Measurements from ENCODE around the gene SLC18A3.

The SLC18A3 gene

DNA sequence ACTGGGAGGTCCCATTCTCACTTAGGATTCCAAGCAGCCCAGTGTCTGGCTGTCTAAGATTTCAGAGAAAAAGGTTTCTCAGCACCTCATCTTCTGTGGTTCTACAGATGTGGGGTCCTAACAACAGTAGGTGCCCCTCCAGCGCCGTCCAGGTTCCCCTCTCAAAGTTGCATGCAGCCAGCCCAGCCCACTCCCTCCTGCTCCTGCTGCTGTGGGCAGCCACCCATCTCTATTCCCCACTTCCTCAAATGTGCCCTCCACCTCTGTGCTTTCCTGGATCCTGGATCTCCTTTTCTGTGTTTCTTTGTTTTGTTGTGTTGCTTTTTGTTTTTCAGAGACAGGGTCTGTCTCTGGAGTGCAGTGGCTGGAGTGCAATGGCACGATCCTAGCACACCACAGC is 13.3 kb upstream of the SLC18A3 start:
- Histone ChIP-seq H3K56ac (ENCODE audit: low read length) (no peak overlapping the region), H2AK5ac (ENCODE audit: low read length) (no peak overlapping the region), H2BK120ac (ENCODE audit: low read depth, low read length) (no peak overlapping the region), H4K5ac (ENCODE audit: low read length) (no peak overlapping the region), H3K79me1 (ENCODE audit: low read length) (no peaks in the 10 kb centered on the region), H3K9ac (ENCODE audit: low read length) (no peak overlapping the region), H3K79me2 (ENCODE audit: control insufficient read depth, insufficient read depth, low read length) (no peaks in the 10 kb centered on the region), H4K8ac (ENCODE audit: low read depth, low read length) (no peak overlapping the region), H3K36me3 (ENCODE audit: control insufficient read depth, insufficient read depth, low read length) (no peaks in the 10 kb centered on the region), H3K4ac (ENCODE audit: low read depth, low read length) (no peak overlapping the region), H3K27me3 (ENCODE audit: insufficient read depth, low read length, poor library complexity) (no peaks in the 10 kb centered on the region), H2BK15ac (replicated peaks; ENCODE audit: low read depth) (no peak overlapping the region), H3K18ac (ENCODE audit: low read length) (no peak overlapping the region), H3K4me1 (ENCODE audit: control insufficient read depth, low read depth, low read length) (no peaks in the 10 kb centered on the region), H2BK5ac (ENCODE audit: low read length) (no peak overlapping the region), H3K23ac (ENCODE audit: low read length) (no peak overlapping the region), H3K27ac (ENCODE audit: low read depth, low read length) (no peak overlapping the region), H3K4me2 (ENCODE audit: low read length) (no peak overlapping the region), H3K4me3 (ENCODE audit: low read length) (no peak overlapping the region)
- DNase-seq = no peak
- no CpG with 5 or more reads among the region's 3 CpGs for WGBS (ENCODE audit: extremely low coverage, insufficient coverage, low lambda C conversion rate)

DNA sequence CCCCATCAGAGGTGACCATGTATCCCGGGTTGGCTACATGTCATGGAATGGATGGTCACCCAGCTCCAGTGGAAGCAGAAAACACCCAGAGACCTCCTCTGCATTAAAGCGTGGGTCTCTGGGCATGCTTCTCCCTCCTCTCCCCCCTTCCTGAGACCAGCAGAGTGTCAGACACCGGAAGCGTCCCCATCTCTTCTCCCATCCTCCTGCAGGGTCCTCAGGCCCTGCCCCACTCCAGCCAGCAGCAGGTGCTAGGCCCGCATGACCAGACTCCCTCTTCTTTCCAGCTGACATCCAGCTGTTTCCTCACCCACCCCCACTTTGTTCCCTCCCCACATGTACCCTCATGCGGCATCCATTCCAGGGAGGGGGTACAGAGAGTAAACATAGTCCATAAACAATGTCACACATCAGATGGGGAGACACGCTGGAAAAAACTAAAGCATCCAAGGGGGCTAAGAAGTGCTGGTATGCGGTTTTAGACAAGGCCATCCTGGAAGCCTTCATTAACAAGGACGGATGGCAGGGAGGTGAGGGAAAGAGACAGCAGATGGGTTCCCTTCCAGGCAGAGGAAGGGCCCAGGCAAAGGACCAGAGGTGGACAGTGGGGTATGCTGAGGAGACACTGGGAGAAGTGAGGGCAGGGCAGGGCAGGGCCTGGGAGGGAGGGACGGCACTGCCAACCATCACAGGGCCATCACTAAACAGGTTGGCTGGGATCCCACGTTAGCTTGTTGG is 12.5 kb upstream of the SLC18A3 start:
- Histone ChIP-seq H4K5ac (ENCODE audit: low read length) (no peak overlapping the region), H3K4me3 (ENCODE audit: low read length) (no peak overlapping the region), H3K56ac (ENCODE audit: low read length) (no peak overlapping the region), H2BK5ac (ENCODE audit: low read length) (no peak overlapping the region), H2AK5ac (ENCODE audit: low read length) (no peak overlapping the region), H3K4me1 (ENCODE audit: control insufficient read depth, low read depth, low read length) (no peaks in the 10 kb centered on the region), H3K36me3 (ENCODE audit: control insufficient read depth, insufficient read depth, low read length) (no peaks in the 10 kb centered on the region), H3K4me2 (ENCODE audit: low read length) (no peak overlapping the region), H4K8ac (ENCODE audit: low read depth, low read length) (no peak overlapping the region), H2BK120ac (ENCODE audit: low read depth, low read length) (no peak overlapping the region), H3K9ac (ENCODE audit: low read length) (no peak overlapping the region), H3K27ac (ENCODE audit: low read depth, low read length) (no peak overlapping the region), H3K79me1 (ENCODE audit: low read length) (no peaks in the 10 kb centered on the region), H3K18ac (ENCODE audit: low read length) (no peak overlapping the region), H3K23ac (ENCODE audit: low read length) (no peak overlapping the region), H3K27me3 (ENCODE audit: insufficient read depth, low read length, poor library complexity) (no peaks in the 10 kb centered on the region), H2BK15ac (replicated peaks; ENCODE audit: low read depth) (no peak overlapping the region), H3K4ac (ENCODE audit: low read depth, low read length) (no peak overlapping the region), H3K79me2 (ENCODE audit: control insufficient read depth, insufficient read depth, low read length) (no peaks in the 10 kb centered on the region)
- DNase-seq = no peak
- no CpG with 5 or more reads among the region's 11 CpGs for WGBS (ENCODE audit: extremely low coverage, insufficient coverage, low lambda C conversion rate)

DNA sequence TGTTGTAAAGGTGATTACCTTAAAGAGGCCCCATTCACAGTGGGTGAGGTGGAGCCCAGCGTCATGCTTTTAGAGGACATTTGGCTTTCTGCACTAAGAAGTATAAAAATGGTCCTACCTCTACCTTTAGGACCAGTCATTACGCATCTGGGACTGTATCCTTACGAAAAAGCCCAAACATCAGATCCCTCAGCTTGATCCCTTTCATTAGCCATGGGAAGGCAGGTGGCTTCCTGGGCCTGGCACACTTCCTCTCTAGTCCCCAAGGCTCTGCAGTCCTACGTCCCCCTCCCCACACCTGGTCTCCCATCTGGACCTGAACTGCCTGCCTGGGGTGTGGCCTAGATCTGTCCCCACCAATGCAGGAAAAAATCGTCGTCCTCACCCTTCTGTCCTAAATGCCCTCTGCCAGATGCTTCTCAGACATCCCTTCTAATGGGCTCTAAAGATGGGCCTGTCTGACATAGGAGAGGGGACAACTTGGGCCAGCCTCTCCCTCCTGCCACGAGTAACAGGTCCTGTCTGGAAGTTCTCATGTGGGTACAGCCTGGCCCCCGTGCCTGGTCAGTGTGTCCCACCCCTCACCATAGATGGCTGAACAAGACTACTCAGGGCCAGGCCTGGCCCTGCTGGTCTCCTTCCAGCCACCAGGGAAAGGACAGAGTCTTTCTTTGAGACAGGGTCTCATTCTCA is 11.8 kb upstream of the SLC18A3 start:
- Histone ChIP-seq H3K9ac (ENCODE audit: low read length) (no peak overlapping the region), H2BK15ac (replicated peaks; ENCODE audit: low read depth) (no peak overlapping the region), H3K56ac (ENCODE audit: low read length) (no peak overlapping the region), H2BK120ac (ENCODE audit: low read depth, low read length) (no peak overlapping the region), H3K79me1 (ENCODE audit: low read length) (no peaks in the 10 kb centered on the region), H4K5ac (ENCODE audit: low read length) (no peak overlapping the region), H3K27me3 (ENCODE audit: insufficient read depth, low read length, poor library complexity) (no peaks in the 10 kb centered on the region), H2AK5ac (ENCODE audit: low read length) (no peak overlapping the region), H4K8ac (ENCODE audit: low read depth, low read length) (no peak overlapping the region), H3K36me3 (ENCODE audit: control insufficient read depth, insufficient read depth, low read length) (no peaks in the 10 kb centered on the region), H3K4me1 (ENCODE audit: control insufficient read depth, low read depth, low read length) (no peaks in the 10 kb centered on the region), H3K4ac (ENCODE audit: low read depth, low read length) (no peak overlapping the region), H3K4me2 (ENCODE audit: low read length) (no peak overlapping the region), H3K4me3 (ENCODE audit: low read length) (no peak overlapping the region), H3K79me2 (ENCODE audit: control insufficient read depth, insufficient read depth, low read length) (no peaks in the 10 kb centered on the region), H3K23ac (ENCODE audit: low read length) (no peak overlapping the region), H3K27ac (ENCODE audit: low read depth, low read length) (no peak overlapping the region), H2BK5ac (ENCODE audit: low read length) (no peak overlapping the region), H3K18ac (ENCODE audit: low read length) (no peak overlapping the region)
- no peak for DNase-seq
- WGBS (ENCODE audit: extremely low coverage, insufficient coverage, low lambda C conversion rate) = no CpG with 5 or more reads among the region's 8 CpGs

DNA sequence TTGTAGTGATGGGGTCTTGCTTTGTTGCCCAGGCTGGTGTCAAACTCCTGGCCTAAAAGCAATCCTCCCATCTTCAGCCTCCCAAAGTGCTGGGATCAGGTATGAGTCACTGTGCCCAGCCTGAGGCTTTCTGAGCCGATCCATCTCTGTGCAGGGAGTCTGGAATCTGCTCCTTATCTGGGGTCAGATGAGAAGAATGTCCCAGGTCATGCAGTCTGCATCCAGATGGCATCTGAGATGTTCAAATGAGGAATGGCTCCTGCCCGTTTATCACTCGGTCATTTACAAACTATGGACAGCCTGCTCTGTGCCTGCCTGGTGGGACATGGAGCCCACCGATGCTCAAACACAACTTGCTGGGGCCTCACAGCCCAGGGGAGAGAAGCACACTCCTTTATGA is 11.1 kb upstream of the SLC18A3 start:
- no CpG with 5 or more reads among the region's 4 CpGs for WGBS (ENCODE audit: extremely low coverage, insufficient coverage, low lambda C conversion rate)
- H3K27me3 ChIP-seq (ENCODE audit: insufficient read depth, low read length, poor library complexity) = no peaks in the 10 kb centered on the region
- H3K18ac ChIP-seq (ENCODE audit: low read length) = no peak overlapping the region
- H2BK15ac ChIP-seq (replicated peaks; ENCODE audit: low read depth) = no peak overlapping the region
- no peaks in the 10 kb centered on the region for H3K79me2 ChIP-seq (ENCODE audit: control insufficient read depth, insufficient read depth, low read length)
- no peak overlapping the region for H3K27ac ChIP-seq (ENCODE audit: low read depth, low read length)
- H4K8ac ChIP-seq (ENCODE audit: low read depth, low read length) = no peak overlapping the region
- no peak overlapping the region for H2AK5ac ChIP-seq (ENCODE audit: low read length)
- H4K5ac ChIP-seq (ENCODE audit: low read length) = no peak overlapping the region
- H3K56ac ChIP-seq (ENCODE audit: low read length) = no peak overlapping the region
- H3K79me1 ChIP-seq (ENCODE audit: low read length) = no peaks in the 10 kb centered on the region
- H3K36me3 ChIP-seq (ENCODE audit: control insufficient read depth, insufficient read depth, low read length) = no peaks in the 10 kb centered on the region
- H2BK120ac ChIP-seq (ENCODE audit: low read depth, low read length) = no peak overlapping the region
- H3K4me1 ChIP-seq (ENCODE audit: control insufficient read depth, low read depth, low read length) = no peaks in the 10 kb centered on the region
- no peak for DNase-seq
- H3K4ac ChIP-seq (ENCODE audit: low read depth, low read length) = no peak overlapping the region
- H3K9ac ChIP-seq (ENCODE audit: low read length) = no peak overlapping the region
- H3K23ac ChIP-seq (ENCODE audit: low read length) = no peak overlapping the region
- no peak overlapping the region for H3K4me3 ChIP-seq (ENCODE audit: low read length)
- no peak overlapping the region for H2BK5ac ChIP-seq (ENCODE audit: low read length)
- H3K4me2 ChIP-seq (ENCODE audit: low read length) = no peak overlapping the region

DNA sequence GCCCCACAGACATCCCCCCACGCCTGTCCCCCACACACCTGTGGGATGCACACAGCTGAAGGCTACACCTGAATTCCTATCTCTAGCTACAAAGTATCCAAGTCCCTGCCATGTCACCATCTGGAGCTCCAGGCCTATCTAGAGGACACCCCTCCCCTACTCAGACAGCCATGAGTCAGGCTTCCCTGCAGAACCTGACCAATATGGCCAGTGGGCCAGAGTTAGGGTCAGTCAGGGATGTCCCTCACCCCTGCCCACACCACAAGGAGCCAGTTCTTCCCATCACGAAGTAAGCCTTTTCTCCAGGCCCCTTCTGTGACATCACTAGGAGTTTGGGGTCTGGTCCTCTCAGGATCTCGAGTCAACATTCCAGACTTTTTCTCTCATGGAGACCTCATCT is 10.6 kb upstream of the SLC18A3 start:
- no peaks in the 10 kb centered on the region for H3K79me2 ChIP-seq (ENCODE audit: control insufficient read depth, insufficient read depth, low read length)
- H2BK5ac ChIP-seq (ENCODE audit: low read length) = no peak overlapping the region
- no peak overlapping the region for H2BK120ac ChIP-seq (ENCODE audit: low read depth, low read length)
- no peak overlapping the region for H3K18ac ChIP-seq (ENCODE audit: low read length)
- no peak for DNase-seq
- H3K36me3 ChIP-seq (ENCODE audit: control insufficient read depth, insufficient read depth, low read length) = no peaks in the 10 kb centered on the region
- H3K4me3 ChIP-seq (ENCODE audit: low read length) = no peak overlapping the region
- no peak overlapping the region for H3K4ac ChIP-seq (ENCODE audit: low read depth, low read length)
- H3K9ac ChIP-seq (ENCODE audit: low read length) = no peak overlapping the region
- no peak overlapping the region for H3K56ac ChIP-seq (ENCODE audit: low read length)
- H3K79me1 ChIP-seq (ENCODE audit: low read length) = no peaks in the 10 kb centered on the region
- no peak overlapping the region for H2AK5ac ChIP-seq (ENCODE audit: low read length)
- no peak overlapping the region for H2BK15ac ChIP-seq (replicated peaks; ENCODE audit: low read depth)
- H3K23ac ChIP-seq (ENCODE audit: low read length) = no peak overlapping the region
- no peaks in the 10 kb centered on the region for H3K27me3 ChIP-seq (ENCODE audit: insufficient read depth, low read length, poor library complexity)
- H3K4me1 ChIP-seq (ENCODE audit: control insufficient read depth, low read depth, low read length) = no peaks in the 10 kb centered on the region
- H4K5ac ChIP-seq (ENCODE audit: low read length) = no peak overlapping the region
- no peak overlapping the region for H4K8ac ChIP-seq (ENCODE audit: low read depth, low read length)
- H3K4me2 ChIP-seq (ENCODE audit: low read length) = no peak overlapping the region
- WGBS (ENCODE audit: extremely low coverage, insufficient coverage, low lambda C conversion rate) = no CpG with 5 or more reads among the region's 3 CpGs
- H3K27ac ChIP-seq (ENCODE audit: low read depth, low read length) = no peak overlapping the region

All from mesendoderm (in vitro differentiated cells).